Measurements from ENCODE around the gene ARF5. TPM values are rescaled to one million over a fixed set of nuclear protein-coding genes. Genes with fewer than 3 reads are reported as not detected.
A peak's percentile ranks its signal among the peaks of the same experiment; 100 is the strongest.

ARF5 gene
- total and polyA plus RNA-seq, 2 experiments from 2014 or later = 207 to 263 TPM

DNA sequence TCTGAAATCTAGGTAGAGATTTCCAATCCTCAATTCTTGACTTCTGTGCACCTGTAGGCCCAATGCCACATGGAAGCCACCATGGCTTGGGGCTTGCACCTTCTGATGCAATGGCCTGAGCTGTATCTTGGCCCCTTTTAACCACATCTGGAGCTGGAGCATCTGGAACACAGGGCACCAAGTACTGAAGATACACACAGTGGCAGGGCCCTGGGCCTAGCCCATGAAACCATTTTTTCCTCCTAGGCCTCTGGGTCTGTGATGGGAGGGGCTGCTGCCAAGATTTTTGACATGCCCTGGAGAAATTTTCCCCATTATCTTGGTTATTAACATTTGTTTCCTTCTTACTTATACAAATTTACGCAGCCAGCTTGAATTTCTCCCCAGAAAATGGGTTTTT is 41.9 kb upstream of the ARF5 start:
- H3K27ac ChIP-seq = no peak overlapping the region
- no peaks in the 10 kb centered on the region for H3K27me3 ChIP-seq (replicated peaks; ENCODE audit: insufficient read depth)
- no peak for TF ChIP-seq EZH2phosphoT487 (IDR thresholded peaks at IDR 0.05; ENCODE audit: insufficient read depth, low read depth)
- no peak for TF ChIP-seq EZH2 (IDR thresholded peaks at IDR 0.05; ENCODE audit: insufficient read depth, poor library complexity, severe bottlenecking)
- DNase-seq = no peak
- no peaks in the 10 kb centered on the region for H4K20me1 ChIP-seq (ENCODE audit: insufficient read depth)
- H3K9me2 ChIP-seq (ENCODE audit: insufficient read depth) = no peaks in the 10 kb centered on the region
- no peaks in the 10 kb centered on the region for H3K4me1 ChIP-seq (ENCODE audit: insufficient read depth)
- 21 to 33% methylated on average over 1 of the region's 1 CpG for WGBS, 2 experiments (ENCODE audit: low coverage in 1 of 2, low lambda C conversion rate in 2 of 2, missing lambda C conversion rate in 2 of 2)
- no peaks in the 10 kb centered on the region for H3K36me3 ChIP-seq (ENCODE audit: low read depth)
- H3K9me3 ChIP-seq (ENCODE audit: low read depth) = no peaks in the 10 kb centered on the region
- in situ Hi-C loops (cut with MboI) = no loop called here
- no peaks in the 10 kb centered on the region for H3F3A ChIP-seq (ENCODE audit: insufficient read depth)
- no peak overlapping the region for H3K9ac ChIP-seq
- H2AFZ ChIP-seq = no peak overlapping the region
- no peak overlapping the region for H3K4me2 ChIP-seq (ENCODE audit: unreplicated experiment)
- no peak overlapping the region for H3K4me3 ChIP-seq
- no peaks in the 10 kb centered on the region for H3K79me2 ChIP-seq (ENCODE audit: insufficient read depth)

DNA sequence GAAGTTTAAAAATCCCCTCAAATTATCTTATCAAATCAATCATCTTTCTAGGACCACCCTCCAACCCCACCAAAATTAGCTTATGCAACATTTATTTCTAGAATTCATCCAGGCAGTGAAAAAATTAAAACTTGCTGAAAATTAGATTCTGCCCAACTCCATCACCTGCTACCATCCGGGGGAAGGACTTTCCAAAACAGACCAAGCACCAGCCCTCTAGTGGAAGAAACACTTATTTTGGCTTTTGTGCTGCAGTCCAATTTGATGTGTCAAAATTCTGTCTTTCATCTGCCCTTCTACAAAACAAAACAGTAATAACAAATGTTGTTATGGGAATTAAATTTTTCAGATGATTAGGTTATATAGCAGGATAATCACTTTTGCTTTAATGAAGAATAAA is 38.0 kb upstream of the ARF5 start:
- H3K79me2 ChIP-seq (ENCODE audit: insufficient read depth) = no peaks in the 10 kb centered on the region
- no peak overlapping the region for H3K27ac ChIP-seq
- H3F3A ChIP-seq (ENCODE audit: insufficient read depth) = no peaks in the 10 kb centered on the region
- peak; percentile 12 for DNase-seq
- no peaks in the 10 kb centered on the region for H4K20me1 ChIP-seq (ENCODE audit: insufficient read depth)
- no peaks in the 10 kb centered on the region for H3K9me3 ChIP-seq (ENCODE audit: low read depth)
- H3K4me3 ChIP-seq = no peak overlapping the region
- in situ Hi-C loops (cut with MboI) = no loop called here
- H3K27me3 ChIP-seq (replicated peaks; ENCODE audit: insufficient read depth) = no peaks in the 10 kb centered on the region
- H3K4me2 ChIP-seq (ENCODE audit: unreplicated experiment) = no peak overlapping the region
- H3K36me3 ChIP-seq (ENCODE audit: low read depth) = no peaks in the 10 kb centered on the region
- no peaks in the 10 kb centered on the region for H3K9me2 ChIP-seq (ENCODE audit: insufficient read depth)
- H2AFZ ChIP-seq = no peak overlapping the region
- no peak overlapping the region for H3K9ac ChIP-seq
- H3K4me1 ChIP-seq (ENCODE audit: insufficient read depth) = no peaks in the 10 kb centered on the region
- 28 to 53% methylated on average over 1 of the region's 1 CpG for WGBS, 2 experiments (ENCODE audit: low coverage in 1 of 2, low lambda C conversion rate in 2 of 2, missing lambda C conversion rate in 2 of 2)
- TF ChIP-seq EZH2phosphoT487 (IDR thresholded peaks at IDR 0.05; ENCODE audit: insufficient read depth, low read depth) = no peak
- TF ChIP-seq EZH2 (IDR thresholded peaks at IDR 0.05; ENCODE audit: insufficient read depth, poor library complexity, severe bottlenecking) = no peak

DNA sequence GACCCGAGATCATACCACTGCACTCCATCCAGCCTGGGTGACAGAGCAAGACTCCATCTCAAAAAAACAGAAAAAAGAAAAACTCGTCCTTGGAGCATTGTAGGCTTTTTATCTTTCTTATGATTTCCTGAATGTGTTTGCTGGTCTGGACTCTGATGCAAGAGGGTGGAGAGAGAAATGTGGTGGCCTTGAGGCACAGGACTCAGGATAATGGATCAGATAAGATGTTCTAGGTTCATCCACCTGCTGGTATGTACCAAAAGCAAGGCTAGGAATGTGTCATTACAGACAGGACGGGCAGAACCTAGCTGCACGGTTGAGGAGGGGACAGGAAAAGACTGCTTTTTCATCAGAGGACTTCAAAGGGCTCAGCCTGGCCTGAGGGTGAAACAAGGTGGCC is 36.3 kb upstream of the ARF5 start:
- no peaks in the 10 kb centered on the region for H4K20me1 ChIP-seq (ENCODE audit: insufficient read depth)
- H3K79me2 ChIP-seq (ENCODE audit: insufficient read depth) = no peaks in the 10 kb centered on the region
- no peak for DNase-seq
- H3K27me3 ChIP-seq (replicated peaks; ENCODE audit: insufficient read depth) = no peaks in the 10 kb centered on the region
- no peaks in the 10 kb centered on the region for H3F3A ChIP-seq (ENCODE audit: insufficient read depth)
- H3K9me2 ChIP-seq (ENCODE audit: insufficient read depth) = no peaks in the 10 kb centered on the region
- no peak overlapping the region for H3K27ac ChIP-seq
- in situ Hi-C loops (cut with MboI) = no loop called here
- H3K4me1 ChIP-seq (ENCODE audit: insufficient read depth) = no peaks in the 10 kb centered on the region
- H2AFZ ChIP-seq = no peak overlapping the region
- TF ChIP-seq EZH2 (IDR thresholded peaks at IDR 0.05; ENCODE audit: insufficient read depth, poor library complexity, severe bottlenecking) = no peak
- no peak for TF ChIP-seq EZH2phosphoT487 (IDR thresholded peaks at IDR 0.05; ENCODE audit: insufficient read depth, low read depth)
- H3K4me2 ChIP-seq (ENCODE audit: unreplicated experiment) = no peak overlapping the region
- no peaks in the 10 kb centered on the region for H3K36me3 ChIP-seq (ENCODE audit: low read depth)
- 24 to 25% methylated on average over 4 of the region's 4 CpGs for WGBS, 2 experiments (ENCODE audit: low coverage in 1 of 2, low lambda C conversion rate in 2 of 2, missing lambda C conversion rate in 2 of 2)
- no peak overlapping the region for H3K4me3 ChIP-seq
- H3K9me3 ChIP-seq (ENCODE audit: low read depth) = no peaks in the 10 kb centered on the region
- no peak overlapping the region for H3K9ac ChIP-seq

DNA sequence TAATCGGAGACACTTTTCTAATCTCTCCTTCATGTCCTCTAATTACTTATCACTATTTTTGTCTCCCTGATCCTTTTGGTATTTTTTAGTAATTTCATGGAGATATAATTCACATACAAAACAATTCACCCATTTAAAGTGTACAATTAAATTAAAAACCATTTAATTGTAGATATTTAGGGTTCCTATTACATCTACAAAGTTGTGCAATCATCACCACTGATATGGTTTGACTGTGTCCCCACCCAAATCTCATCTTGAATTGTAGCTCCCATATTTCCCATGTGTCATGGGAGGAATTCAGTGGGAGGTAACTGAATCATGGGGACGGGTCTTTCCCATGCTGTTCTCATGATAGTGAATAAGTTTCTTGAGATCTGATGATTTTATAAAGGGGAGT is 31.8 kb upstream of the ARF5 start:
- H3K9me3 ChIP-seq (ENCODE audit: low read depth) = no peaks in the 10 kb centered on the region
- H3K9me2 ChIP-seq (ENCODE audit: insufficient read depth) = no peaks in the 10 kb centered on the region
- H4K20me1 ChIP-seq (ENCODE audit: insufficient read depth) = no peaks in the 10 kb centered on the region
- no peak overlapping the region for H2AFZ ChIP-seq
- TF ChIP-seq EZH2 (IDR thresholded peaks at IDR 0.05; ENCODE audit: insufficient read depth, poor library complexity, severe bottlenecking) (no peak), EZH2phosphoT487 (IDR thresholded peaks at IDR 0.05; ENCODE audit: insufficient read depth, low read depth) (no peak)
- no peak overlapping the region for H3K27ac ChIP-seq
- 46 to 53% methylated on average over 2 of the region's 2 CpGs for WGBS, 2 experiments (ENCODE audit: low coverage in 1 of 2, low lambda C conversion rate in 2 of 2, missing lambda C conversion rate in 2 of 2)
- H3K79me2 ChIP-seq (ENCODE audit: insufficient read depth) = no peaks in the 10 kb centered on the region
- no peak for DNase-seq
- H3K4me2 ChIP-seq (ENCODE audit: unreplicated experiment) = no peak overlapping the region
- H3K36me3 ChIP-seq (ENCODE audit: low read depth) = no peaks in the 10 kb centered on the region
- in situ Hi-C loops (cut with MboI) = no loop called here
- H3F3A ChIP-seq (ENCODE audit: insufficient read depth) = no peaks in the 10 kb centered on the region
- no peak overlapping the region for H3K9ac ChIP-seq
- H3K4me1 ChIP-seq (ENCODE audit: insufficient read depth) = no peaks in the 10 kb centered on the region
- no peaks in the 10 kb centered on the region for H3K27me3 ChIP-seq (replicated peaks; ENCODE audit: insufficient read depth)
- H3K4me3 ChIP-seq = no peak overlapping the region

DNA sequence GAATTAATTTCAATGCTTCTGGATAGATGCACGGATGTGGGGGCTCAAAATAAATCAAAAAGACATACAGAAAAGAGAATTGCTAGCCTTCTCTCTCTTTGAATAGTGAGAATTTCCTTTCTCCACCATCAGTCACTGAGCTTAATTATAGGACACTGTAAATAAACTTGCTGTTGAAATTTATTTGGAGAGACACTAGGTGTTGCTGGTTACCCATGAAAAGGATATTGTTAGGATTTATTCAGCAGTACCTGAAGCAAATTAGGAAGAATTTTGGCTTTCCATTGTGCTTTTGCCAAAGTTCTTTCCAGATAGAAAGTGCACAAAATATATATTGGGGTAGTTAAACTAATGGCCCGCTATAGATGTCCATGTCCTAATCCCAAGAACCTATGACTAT is 30.4 kb upstream of the ARF5 start:
- Histone ChIP-seq H3K36me3 (ENCODE audit: low read depth) (no peaks in the 10 kb centered on the region), H3K9ac (no peak overlapping the region), H3K79me2 (ENCODE audit: insufficient read depth) (no peaks in the 10 kb centered on the region), H3K4me2 (ENCODE audit: unreplicated experiment) (no peak overlapping the region), H3K9me2 (ENCODE audit: insufficient read depth) (no peaks in the 10 kb centered on the region), H3K27me3 (replicated peaks; ENCODE audit: insufficient read depth) (no peaks in the 10 kb centered on the region), H4K20me1 (ENCODE audit: insufficient read depth) (no peaks in the 10 kb centered on the region), H3F3A (ENCODE audit: insufficient read depth) (no peaks in the 10 kb centered on the region), H3K9me3 (ENCODE audit: low read depth) (no peaks in the 10 kb centered on the region), H2AFZ (no peak overlapping the region), H3K4me1 (ENCODE audit: insufficient read depth) (no peaks in the 10 kb centered on the region), H3K27ac (no peak overlapping the region), H3K4me3 (no peak overlapping the region)
- WGBS, 2 experiments (ENCODE audit: low coverage in 1 of 2, low lambda C conversion rate in 2 of 2, missing lambda C conversion rate in 2 of 2) = 45% methylated on average over 2 of the region's 2 CpGs
- in situ Hi-C loops (cut with MboI) = no loop called here
- no peak for TF ChIP-seq EZH2 (IDR thresholded peaks at IDR 0.05; ENCODE audit: insufficient read depth, poor library complexity, severe bottlenecking)
- no peak for TF ChIP-seq EZH2phosphoT487 (IDR thresholded peaks at IDR 0.05; ENCODE audit: insufficient read depth, low read depth)
- DNase-seq = no peak
